HG02588 (cell line): ENCODE data around the gene TIMM22.
"Not testable (repeated sequence)": the region's sequence is repeated elsewhere in the genome, so short reads cannot be mapped to it uniquely, and the experiment has no call there.

Experiments used
- ATAC-seq: cut with Tn5 transposase; IDR thresholded peaks from one replicate; pipeline ENCODE4 v1.9.1; 2021; ENCODE audit warnings: mild to moderate bottlenecking, moderate library complexity; ENCODE audit not compliant: unreplicated experiment

Gene TIMM22

DNA sequence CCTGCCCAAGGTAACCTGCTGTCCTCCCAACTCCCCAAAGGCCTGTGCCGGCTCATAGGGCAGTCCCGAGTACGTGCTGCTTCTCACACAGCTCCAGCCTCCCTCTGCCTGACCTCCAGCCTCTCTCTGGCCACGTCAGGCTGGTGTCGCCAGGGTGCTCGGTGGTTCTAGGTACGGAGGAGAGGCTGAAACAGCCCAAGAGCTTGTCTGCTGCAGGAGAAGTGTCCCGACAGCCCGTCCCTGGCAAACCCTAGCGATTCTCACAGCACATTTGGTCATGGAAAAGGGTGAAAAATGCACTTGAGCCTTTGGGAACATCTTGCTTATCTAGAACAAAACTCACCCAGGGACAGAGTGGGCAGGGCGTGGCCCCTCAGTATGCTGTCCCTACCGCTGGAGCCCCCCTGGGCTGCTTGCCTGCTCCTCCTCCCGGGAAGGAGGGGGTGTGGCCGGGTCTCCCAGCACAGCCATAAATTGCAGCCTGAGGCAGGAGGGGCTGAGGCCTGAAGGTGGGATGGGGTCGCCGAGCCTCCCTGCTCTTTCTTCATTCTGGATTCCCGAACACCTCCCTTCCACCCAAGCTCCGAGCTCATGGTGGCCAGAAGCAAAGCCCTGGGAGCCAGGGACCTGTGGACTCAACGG, 40.4 kb downstream of the TIMM22 start:
- no peak for ATAC-seq

DNA sequence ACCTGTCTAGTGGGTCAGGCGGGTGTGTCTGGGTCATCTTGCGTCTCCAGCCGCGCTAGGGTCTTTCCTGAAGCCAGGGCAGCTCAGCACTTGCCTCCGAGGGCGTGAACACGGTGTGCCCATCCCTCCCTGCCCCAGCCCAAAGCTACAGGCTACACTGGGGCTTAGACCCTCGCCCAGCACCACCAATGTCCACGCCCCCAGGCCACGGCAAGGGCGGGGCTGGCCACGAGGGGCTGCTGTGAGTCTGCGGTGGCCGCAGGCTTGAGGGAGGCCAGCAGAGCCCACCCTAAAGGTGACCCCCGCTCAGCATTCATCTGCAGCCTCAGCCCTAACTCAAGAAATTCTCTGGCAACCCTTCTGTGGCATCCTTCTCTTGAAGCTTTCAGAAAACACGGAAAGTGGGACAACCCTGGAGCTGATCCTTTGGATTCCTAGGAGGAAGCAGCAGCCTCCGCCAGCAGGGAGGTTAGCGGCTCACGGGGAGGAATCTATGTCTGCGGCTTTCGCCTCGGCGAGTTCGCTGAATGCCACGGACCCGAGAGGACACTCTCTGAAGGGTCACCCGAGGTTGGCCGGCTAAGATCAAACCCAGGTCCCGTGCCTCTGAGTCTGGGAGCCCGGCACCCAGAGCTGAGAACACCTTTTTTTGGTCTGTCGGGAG, 41.7 kb downstream of the TIMM22 start:
- no peak for ATAC-seq

DNA sequence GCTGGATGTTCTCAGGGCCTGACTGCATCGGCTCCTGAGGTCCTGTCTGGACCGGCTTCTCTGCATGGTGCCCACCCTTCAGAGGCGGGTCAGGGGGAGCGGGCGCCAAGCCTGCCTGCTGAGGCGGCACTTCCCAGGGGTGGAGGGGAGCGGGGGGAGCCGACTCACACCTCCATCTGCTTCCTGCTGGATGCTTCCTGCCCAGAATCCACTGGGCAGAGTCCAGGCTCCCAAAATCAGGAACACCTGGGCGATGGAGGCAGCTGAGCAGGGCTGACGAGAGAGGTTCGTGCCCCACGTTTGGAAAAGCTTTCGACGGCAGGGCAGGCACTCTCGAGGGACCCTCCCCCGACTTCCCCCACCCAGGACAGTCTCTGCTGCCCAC, 42.2 kb downstream of the TIMM22 start:
- no peak for ATAC-seq

DNA sequence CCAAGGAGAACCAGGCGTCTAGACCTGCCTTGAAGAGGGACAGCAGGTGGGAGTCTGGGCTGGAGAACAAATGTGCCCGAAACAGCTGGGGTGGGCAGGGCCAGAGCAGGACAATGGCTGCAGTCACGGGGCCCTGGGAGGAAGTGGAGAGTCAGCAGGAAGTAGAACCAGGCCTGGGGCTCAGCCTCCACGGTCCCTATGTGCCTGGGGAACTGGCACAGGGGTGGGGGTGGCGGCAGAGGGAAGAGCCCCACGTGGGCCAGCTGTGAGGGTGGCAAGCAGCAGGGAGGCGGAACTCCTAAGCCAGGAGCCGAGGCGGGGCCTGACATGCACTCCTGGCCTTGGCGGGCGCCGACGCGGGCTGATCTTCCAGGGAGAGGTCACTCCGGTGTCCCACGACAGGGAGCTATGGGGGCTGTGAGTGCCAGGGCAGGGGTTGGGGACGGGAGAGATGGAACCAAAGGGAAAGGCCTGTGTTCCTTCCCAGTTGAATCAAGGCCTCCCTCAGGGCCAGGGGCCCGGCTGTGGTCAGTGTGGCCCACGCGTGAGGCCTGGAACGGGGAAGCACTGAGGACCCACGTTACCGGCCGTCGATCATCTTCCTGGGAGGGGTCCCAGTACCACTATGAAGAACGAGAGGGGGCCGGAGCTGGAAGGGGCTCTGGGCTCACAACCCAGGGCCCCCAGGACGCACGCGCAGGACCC, 42.7 kb downstream of the TIMM22 start:
- no peak for ATAC-seq

DNA sequence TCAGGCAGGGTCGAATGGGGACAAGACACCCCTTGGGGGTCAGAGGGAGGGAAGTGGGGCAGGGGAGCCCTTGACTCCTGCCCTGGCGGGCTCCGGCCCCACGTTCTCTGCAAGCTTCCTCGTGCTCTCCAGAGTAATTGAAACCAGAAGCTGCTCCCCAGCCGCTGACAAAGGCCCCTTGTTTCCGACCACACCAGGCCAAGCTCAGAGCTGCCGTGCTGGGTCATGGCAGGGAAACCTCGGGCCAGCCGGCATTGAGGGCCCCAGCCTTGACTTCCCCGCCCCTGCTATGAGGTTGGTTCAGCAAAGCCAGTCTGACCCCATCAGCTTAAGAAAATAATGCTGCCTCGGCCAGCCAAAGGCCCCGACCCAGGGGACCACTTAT, 43.3 kb downstream of the TIMM22 start:
- no peak for ATAC-seq

DNA sequence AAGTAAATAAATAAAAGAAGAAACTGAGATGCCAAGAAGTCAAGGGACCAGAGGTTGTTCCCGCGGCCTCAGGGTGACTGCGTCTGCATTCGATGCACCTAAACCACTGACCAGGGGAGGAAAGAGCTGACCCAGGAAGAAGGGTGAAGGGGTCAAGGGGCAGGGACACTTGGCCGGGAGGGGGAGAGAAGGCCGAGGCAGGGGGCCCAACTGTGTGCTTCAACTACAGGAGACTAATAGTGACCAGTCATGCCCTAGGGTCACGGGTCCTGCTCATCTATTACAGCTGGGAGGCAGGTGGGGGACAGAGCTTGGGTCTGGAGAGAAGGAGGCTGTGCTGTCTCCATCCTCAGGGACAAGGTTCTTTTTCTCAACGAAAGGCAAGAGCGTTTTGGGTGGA, 44.8 kb downstream of the TIMM22 start:
- ATAC-seq: no peak

DNA sequence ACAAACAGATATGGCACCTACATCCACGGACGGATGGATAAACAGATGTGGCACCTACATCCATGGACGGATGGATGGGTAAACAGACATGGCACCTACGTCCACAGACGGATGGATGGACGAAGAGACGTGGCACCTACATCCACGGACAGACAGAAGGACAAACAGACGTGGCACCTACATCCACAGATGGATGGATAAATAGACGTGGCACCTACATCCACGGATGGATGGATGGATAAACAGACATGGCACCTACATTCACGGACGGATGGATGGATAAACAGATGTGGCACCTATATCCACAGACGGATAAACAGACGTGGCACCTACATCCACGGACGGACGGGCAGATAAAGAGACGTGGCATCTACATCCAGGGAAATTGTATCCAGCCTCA, 45.6 kb downstream of the TIMM22 start:
- no peak for ATAC-seq

DNA sequence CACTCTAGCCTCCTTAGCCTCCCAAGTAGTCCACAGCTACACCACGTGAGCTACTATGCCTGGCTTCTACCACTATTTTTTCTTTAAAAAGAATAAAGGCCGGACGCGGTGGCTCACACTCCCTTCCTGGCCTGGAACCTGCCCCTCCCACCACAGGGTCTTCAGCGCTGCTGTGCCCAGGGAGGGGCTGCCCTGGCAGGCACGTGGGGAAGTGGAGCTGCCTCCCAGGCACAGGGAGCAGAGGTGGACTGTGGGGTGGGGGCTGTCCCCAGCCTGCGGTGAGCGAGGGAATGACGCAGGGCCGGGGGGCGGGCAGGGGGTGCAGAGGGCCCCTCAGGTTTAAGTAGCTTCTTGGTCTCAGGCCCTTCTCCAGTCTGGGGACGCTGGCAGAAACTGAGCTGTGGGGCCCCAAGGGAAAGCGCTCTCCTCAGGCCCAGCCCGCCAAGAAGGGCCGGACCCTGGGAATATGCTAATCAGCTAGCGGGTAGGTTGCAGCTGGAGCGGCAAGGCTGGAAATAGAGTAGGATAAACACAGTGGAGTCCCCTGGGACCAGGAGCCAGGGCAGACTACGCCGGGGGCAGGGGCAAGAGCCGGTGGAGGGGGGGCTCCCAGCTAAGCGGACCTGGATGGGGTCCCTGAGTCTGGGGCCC, 46.8 kb downstream of the TIMM22 start:
- no peak for ATAC-seq

DNA sequence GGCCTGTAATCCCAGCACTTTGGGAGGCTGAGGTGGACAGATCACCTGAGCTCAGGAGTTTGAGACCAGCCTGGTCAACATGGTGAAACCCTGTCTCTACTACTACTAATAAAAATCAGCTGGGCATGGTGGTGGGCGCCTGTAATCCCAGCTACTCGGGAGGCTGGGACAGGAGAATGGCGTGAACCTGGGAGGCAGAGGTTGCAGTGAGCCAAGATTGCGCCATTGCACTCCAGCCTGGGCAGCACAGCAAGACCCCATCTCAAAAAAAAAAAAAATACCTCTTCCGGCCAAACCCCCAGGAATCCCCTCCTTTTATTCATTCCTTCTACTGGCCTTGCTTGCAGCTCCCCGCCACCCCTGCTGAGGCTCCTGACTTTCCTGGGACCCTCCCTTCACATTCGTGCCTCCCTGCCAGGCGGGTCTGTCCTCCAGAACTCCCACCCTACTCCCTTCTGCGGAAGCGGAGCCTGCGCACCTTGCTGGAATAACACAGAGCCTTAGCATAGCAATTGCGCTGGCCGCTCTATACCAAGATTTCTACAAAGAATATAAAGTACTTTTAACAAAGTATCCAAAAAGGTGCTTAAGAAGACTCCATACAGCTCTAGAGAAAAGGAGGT, 47.6 kb downstream of the TIMM22 start:
- not testable (repeated sequence) for ATAC-seq

DNA sequence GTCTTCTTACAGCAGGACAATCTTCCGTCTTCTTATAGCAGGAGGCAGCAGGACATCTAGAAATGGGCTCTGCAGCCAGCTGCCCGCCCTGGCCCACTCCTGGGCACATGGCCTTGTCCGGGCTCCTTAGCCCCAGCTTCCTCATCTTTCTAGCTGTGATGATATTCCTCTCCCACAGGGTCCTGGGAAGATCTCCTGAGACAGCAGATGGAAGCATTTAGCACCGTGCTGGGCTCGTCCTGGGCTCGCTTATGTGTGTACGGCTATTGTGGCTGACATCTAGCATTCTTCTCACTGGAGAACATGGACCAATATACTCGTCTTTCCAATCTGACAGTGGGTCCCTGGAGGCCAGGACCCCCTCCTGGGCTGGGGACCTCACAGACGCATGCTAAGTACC, 48.5 kb downstream of the TIMM22 start:
- ATAC-seq: no peak

DNA sequence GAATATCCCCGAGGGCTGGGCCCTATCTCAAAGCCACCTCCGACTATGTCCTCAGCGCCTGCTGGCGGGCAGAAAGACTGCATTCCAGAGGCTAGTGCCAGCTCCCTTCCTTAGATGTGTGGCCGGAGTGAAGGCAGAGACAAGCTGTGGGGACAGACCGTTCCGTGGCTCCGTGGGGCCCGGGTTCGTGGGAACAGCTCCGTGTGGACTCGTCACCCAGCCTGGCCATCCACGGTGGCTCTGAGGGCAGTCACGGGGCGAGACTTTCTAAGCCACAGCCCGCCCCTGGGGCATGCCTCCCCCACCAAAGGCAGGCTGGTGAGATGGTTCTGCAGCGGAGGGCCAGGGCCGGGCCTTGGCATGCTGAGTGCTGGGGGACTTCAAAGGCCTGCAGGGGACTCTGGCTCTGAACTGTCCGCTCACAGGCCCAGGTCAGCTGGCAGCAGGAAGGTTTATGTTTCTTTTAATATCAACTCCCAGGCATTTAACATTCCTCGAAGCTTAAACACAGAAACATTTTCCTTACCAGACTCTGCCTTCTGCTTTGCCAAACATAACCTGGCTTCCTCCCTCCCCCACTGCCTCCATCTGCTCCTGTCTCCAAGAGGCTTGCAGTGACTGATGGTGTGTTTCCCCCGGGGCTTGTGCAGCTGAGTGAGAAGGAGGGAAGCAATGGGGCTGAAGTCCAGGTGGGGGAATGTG, 50.4 kb downstream of the TIMM22 start:
- no peak for ATAC-seq

DNA sequence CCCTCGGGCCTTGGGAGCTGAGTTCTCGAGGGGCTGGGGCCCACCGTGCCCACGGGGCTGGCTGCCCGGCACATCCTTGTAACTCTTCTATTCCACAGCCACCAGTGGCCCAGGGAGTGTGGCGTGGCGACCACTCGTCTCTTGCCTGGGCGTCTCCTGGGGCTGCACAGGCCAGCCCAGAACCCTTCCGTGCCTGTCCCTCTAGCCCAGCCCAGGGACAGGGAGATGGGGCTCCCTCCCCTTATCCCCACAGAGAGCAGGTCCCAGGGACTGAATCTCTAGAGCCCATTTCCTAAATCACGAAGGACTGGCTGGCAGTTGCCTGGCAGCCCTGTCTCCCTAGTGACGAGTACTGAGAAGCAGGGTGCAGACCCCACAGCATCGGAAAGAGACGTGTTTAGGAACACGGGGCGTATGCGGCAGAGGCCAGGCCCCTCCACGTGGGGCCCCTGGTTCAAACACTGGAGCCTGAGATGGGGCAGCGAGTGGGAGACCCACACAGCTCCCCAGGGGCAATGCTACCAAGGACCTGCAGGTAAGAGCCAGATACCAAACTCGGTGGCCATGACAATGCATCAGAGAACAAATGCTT, 51.0 kb downstream of the TIMM22 start:
- no peak for ATAC-seq

DNA sequence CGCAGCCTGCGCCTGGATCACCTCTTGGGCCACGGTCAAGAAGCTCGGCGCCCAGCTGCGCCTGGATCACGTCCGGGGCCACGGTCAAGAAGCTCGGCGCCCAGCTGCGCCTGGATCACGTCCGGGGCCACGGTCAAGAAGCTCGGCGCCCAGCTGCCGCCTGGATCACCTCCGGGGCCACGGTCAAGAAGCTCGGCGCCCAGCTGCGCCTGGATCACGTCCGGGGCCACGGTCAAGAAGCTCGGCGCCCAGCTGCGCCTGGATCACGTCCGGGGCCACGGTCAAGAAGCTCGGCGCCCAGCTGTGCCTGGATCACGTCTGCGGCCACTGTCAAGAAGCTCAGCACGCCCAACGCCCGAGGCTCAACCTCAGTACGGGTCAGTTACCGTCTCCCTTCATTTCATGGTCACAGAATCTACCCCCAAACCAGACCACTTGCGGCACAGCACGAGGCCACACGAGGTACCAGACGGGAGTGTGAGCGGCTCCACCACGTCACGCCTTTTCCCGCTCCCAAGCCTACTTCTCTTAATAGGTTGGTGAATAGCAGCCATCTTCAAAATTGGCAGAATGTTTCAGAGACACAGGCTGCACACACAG, 51.7 kb downstream of the TIMM22 start:
- not testable (repeated sequence) for ATAC-seq

DNA sequence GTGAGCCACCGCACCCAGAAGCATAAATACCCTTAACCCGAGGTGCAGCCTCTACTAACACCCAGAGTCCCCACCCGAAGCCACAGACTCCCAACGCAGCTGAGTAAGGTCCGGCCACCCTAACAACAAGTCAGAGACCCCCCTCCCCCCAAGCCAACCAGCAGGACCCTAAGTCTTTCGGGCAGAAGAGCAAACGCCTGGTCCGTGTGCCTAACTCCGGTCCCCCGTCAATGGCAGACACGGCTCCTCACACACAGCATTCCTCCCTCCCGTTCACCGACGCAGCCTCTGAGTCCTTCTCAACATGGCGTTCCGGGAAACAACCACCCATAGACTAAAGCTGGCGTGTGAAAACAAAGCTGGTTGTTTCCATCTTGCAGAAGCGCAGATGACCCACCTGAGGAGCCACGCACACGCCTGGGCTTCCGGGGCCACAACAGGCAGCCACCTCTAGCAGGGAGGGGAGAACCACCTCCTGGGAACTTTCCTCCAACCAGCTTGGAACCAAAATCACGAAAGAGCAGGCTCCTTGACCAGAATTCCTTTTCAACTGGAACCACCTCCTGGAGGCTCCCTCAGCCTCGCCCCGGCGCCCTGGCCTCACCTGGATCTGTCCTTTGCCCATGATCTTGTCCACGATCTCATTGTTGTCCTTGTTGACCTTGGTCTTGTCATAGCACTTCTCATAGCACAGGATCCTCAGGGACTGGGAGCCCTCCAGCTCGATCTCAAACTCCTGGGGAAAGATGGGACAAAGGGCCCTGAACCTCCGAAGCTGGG, 52.7 kb downstream of the TIMM22 start:
- ATAC-seq: no peak

DNA sequence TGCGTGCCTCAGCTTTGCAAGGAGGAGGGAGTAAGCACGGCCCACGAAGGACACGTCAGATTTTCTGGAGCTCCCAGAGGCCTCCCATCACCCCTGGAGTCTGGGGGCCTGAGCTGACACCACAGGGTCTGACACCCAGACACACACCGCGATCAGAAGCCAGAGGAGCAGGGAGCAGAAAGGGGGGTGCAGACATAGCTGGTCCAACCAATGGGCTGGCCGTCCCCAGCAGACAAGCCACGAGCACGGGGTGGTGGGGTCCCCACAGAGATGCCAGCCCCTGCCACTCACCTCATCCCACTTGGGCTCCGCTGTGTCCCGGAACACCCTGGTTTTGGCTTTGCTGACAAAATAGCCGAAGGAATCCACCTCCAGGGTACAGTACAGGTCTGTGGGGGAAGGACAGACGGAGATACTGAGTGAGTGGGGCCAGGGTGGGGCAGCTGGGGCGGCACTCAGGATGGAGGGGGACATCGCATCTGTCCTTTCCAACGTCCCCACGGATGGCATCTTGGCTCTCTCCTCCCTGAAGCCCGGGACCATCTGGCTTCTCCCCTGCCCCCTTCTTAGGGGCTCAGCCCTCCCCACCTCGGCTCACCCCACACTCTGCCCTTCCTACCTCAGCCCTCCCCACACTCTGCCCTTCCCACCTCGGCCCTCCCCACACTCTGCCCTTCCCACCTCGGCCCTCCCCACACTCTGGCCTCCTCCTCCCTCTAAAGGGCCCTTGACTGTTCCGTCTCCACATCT, 53.5 kb downstream of the TIMM22 start:
- ATAC-seq: no peak

DNA sequence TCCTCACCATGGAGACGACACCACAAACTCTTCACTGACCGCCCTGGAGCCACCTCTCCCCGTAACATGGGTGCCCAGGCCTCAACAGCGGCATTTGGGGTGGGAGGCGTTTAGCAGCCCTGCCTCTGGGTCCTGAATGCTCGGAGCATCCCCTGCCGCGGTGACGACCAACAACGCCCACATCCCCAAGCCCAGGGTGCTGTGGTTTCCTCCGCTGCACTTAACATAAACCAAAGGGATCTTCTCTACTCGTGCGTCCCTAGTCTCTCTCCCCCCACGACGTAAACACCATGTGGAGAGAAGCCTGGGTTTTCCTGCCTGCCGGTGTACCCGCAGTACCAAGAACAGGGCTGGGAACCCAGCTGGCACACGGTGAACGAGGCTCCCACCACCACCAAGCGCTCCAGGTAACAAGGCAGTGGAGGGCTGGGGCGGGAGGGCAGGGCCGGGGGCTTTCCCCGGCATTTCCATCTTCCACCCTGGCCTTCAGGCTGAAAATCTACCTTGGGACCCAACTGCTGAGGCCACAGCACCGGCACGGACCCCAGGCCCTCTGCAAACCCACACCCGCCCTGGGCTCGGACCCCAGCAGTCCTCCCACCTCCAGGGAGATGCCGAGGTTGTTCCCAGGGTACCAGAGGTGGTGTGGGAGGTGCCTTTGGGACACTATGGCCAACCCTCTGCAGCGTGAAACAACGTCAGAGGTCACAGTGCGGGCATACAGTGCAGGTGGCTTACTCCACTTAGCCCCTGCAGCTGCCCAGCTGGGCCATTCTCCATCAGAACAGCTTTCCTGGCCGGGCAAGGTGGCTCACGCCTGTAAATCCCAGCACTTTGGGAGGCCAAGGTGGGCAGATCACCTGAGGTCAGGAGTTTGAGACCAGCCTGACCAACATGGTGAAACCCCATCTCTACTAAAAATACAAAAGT, 54.3 kb downstream of the TIMM22 start:
- no peak for ATAC-seq
